ENCODE measurements around the gene PLOD1. TPM values are rescaled to one million over a fixed set of nuclear protein-coding genes. Genes with fewer than 3 reads are reported as not detected.

The PLOD1 gene
- total RNA-seq, 4 donors from 2014 or later: 34.4 to 95.1 (median 72.7) TPM

GRCh38 chr1:12015499-12015898 is 81.0 kb downstream of the PLOD1 start:
- TF ChIP-seq, protein P1, sequence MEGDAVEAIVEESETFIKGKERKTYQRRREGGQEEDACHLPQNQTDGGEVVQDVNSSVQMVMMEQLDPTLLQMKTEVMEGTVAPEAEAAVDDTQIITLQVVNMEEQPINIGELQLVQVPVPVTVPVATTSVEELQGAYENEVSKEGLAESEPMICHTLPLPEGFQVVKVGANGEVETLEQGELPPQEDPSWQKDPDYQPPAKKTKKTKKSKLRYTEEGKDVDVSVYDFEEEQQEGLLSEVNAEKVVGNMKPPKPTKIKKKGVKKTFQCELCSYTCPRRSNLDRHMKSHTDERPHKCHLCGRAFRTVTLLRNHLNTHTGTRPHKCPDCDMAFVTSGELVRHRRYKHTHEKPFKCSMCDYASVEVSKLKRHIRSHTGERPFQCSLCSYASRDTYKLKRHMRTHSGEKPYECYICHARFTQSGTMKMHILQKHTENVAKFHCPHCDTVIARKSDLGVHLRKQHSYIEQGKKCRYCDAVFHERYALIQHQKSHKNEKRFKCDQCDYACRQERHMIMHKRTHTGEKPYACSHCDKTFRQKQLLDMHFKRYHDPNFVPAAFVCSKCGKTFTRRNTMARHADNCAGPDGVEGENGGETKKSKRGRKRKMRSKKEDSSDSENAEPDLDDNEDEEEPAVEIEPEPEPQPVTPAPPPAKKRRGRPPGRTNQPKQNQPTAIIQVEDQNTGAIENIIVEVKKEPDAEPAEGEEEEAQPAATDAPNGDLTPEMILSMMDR (IDR thresholded peaks at IDR 0.05; ENCODE audit: low read depth): no peak

DNA sequence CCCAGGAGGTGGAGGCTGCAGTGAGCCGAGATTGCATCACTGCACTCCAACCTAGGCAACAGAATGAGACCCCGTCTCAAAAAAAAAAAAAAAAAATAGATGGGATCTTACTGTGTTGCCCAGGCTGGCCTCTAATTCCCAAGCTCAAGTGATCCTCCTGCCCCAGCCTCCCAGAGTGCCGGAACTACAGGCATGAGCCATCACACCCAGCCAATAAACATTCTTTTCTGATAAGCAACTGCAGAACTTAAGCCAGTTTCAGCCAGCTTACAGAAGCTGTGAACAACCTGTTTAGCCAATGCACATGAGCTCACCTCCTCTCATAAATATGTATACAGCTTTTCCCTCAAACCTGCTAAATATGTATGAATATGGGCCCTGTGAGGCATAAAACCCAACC is 81.7 kb downstream of the PLOD1 start:
- TF ChIP-seq, protein P1 (IDR thresholded peaks at IDR 0.05; ENCODE audit: low read depth): no peak

GRCh38 chr1:12019858-12020509 is 85.5 kb downstream of the PLOD1 start:
- TF ChIP-seq, protein P1 (IDR thresholded peaks at IDR 0.05; ENCODE audit: low read depth): no peak

DNA sequence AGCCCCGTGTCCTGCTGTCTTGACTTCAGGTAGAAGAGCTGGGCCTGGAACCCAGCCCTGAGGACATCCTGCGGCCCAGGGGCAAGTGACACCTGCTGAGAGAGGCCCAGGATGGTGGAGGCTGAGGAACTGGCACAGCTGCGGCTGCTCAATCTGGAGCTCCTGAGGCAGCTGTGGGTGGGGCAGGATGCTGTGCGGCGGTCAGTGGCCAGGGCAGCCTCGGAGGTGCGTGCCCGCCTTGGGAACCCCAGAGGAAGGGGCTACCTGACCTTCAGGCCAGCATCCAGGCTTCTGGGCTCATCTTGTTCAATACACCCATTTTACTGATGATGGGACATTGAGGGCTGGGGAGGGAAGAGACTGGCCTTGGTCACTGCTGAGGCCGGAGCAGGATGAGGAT is 87.1 kb downstream of the PLOD1 start:
- TF ChIP-seq, protein P1 (IDR thresholded peaks at IDR 0.05; ENCODE audit: low read depth): no peak

DNA sequence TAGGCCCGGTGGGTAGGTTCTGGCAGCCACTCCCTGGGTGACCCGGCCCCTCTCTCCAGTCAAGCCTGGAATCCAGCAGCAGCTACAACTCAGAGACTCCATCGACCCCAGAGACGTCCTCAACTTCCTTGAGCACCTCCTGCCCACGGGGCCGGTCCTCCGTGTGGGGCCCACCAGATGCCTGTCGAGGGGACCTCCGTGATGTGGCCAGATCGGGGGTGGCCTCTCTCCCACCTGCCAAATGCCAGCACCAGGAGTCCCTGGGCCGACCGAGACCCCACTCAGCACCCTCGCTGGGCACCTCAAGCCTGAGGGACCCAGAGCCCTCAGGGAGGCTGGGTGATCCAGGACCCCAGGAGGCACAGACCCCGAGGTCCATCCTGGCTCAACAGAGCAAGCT is 87.5 kb downstream of the PLOD1 start:
- TF ChIP-seq, protein P1 (IDR thresholded peaks at IDR 0.05; ENCODE audit: low read depth): no peak

Small RNAs within 50 kb of the gene (small RNA-seq; reads per million reads assigned to genes)
- gene AL096840.1 (not detected), gene RF00019 (0.49 reads per million), gene RNU5E-4P (2.5 reads per million, percentile 51 among the genes with 10 or more reads in this experiment)

Other genes with a start within 250 kb of the PLOD1 start
- under 1 TPM in 1 of 4 donors, not detected in 3; 0.17 TPM for gene DRAXIN, start 243.0 kb upstream of the PLOD1 start, total RNA-seq
- 10 to 100 TPM; 22.0 to 82.3 (median 58.3) TPM for gene AGTRAP, start 198.6 kb upstream of the PLOD1 start, total RNA-seq
- gene C1orf167, start 172.5 kb upstream of the PLOD1 start, total RNA-seq: 1 to 10 TPM in 1 of 4 donors, under 1 TPM in 1, not detected in 2; 0.17 to 3.9 TPM
- gene MTHFR, start 128.8 kb upstream of the PLOD1 start, total RNA-seq: 10 to 100 TPM; 13.4 to 38.8 (median 27.7) TPM
- gene CLCN6, start 128.5 kb upstream of the PLOD1 start, total RNA-seq: 10 to 100 TPM; 14.4 to 21.2 (median 20.5) TPM
- not detected for gene NPPA, start 86.9 kb upstream of the PLOD1 start, total RNA-seq
- not detected for gene NPPB, start 75.8 kb upstream of the PLOD1 start, total RNA-seq
- 10 to 100 TPM; 39.0 to 78.6 (median 49.1) TPM for gene KIAA2013, start 8.3 kb upstream of the PLOD1 start, total RNA-seq
- gene MFN2, start 45.7 kb downstream of the PLOD1 start, total RNA-seq: 10 to 100 TPM; 46.5 to 69.9 (median 48.8) TPM
- 10 to 100 TPM; 17.1 to 26.3 (median 22.1) TPM for gene MIIP, start 84.8 kb downstream of the PLOD1 start, total RNA-seq
- 1 to 10 TPM; 1.5 to 7.2 (median 2.9) TPM for gene TNFRSF8, start 128.6 kb downstream of the PLOD1 start, total RNA-seq
- gene TNFRSF1B, start 232.3 kb downstream of the PLOD1 start, total RNA-seq: 10 to 100 TPM; 37.3 to 77.7 (median 64.5) TPM